ENCODE results near the gene CXCR6. TPM values are rescaled to one million over a fixed set of nuclear protein-coding genes. Genes with fewer than 3 reads are reported as not detected.

The CXCR6 gene
- polyA plus RNA-seq, 1 of the 3 experiments (the other 2 are of a cell fraction): not detected

- CTCF ChIA-PET: interaction anchor here (1.0 to 13.6 kb wide), 16 partner anchors 11 to 284 kb away, joined by 3 to 280 read pairs (median 8); no protein-coding TSS in a partner anchor
Observed at GRCh38 chr3:45940004-45940780, 3.1 kb upstream of the CXCR6 start.

GRCh38 chr3:45940781-45941365, 2.4 kb upstream of the CXCR6 start:
- 90% methylated on average over 6 of the region's 6 CpGs for WGBS (ENCODE audit: low lambda C conversion rate)
- H3K79me2 ChIP-seq (ENCODE audit: insufficient read depth): no peaks in the 10 kb centered on the region
- H3K27ac ChIP-seq (ENCODE audit: low read depth in 2 of 2, low read length in 1 of 2): no peak overlapping the region
- H3K27me3 ChIP-seq (ENCODE audit: insufficient read depth): no peaks in the 10 kb centered on the region
- no peak overlapping the region for H3K4me3 ChIP-seq (ENCODE audit: low read depth in 2 of 2, low read length in 1 of 2)
- no peak for DNase-seq
- no peak overlapping the region for H2AFZ ChIP-seq (ENCODE audit: low read depth)
- no peak overlapping the region for H3K9ac ChIP-seq
- H3K36me3 ChIP-seq (replicated peaks in 1 of 2; ENCODE audit: control insufficient read depth in 1 of 2, insufficient read depth in 2 of 2, low read length in 1 of 2): peaks cover 4 to 19% of the 10 kb centered on the region in 2 experiments
- CTCF ChIA-PET: interaction anchor here (1.0 to 13.6 kb wide), 6 partner anchors 10 to 173 kb away, joined by 3 to 280 read pairs (median 16); no protein-coding TSS in a partner anchor
- POLR2A ChIA-PET: no interaction called here
- H3F3A ChIP-seq (replicated peaks; ENCODE audit: insufficient read depth): no peaks in the 10 kb centered on the region
- peaks cover 0 to 18% of the 10 kb centered on the region in 2 experiments; a peak in 1 of 4 replicates for H3K4me1 ChIP-seq (ENCODE audit: control insufficient read depth in 1 of 2, insufficient read depth in 2 of 2, low read depth in 1 of 2, low read length in 1 of 2)
- no peak overlapping the region for H3K4me2 ChIP-seq
- H4K20me1 ChIP-seq (ENCODE audit: insufficient read depth): no peaks in the 10 kb centered on the region
- no peaks in the 10 kb centered on the region for H3K9me3 ChIP-seq
- TF ChIP-seq CHD2 (IDR thresholded peaks at IDR 0.05; ENCODE audit: low read length, partially characterized antibody) (no peak), FOSL2 (IDR thresholded peaks at IDR 0.05; ENCODE audit: borderline replicate concordance, low read depth) (no peak), FOXJ3 (CRISPR knock-in tag; IDR thresholded peaks at IDR 0.05) (no peak), IRF3 (IDR thresholded peaks at IDR 0.05; ENCODE audit: low read depth, low read length) (no peak), POLR2AphosphoS5 (IDR thresholded peaks at IDR 0.05; ENCODE audit: low read depth, low read length) (no peak), ELF1 (IDR thresholded peaks at IDR 0.05) (no peak), RXRA (IDR thresholded peaks at IDR 0.05; ENCODE audit: borderline replicate concordance, low read depth) (no peak), TEAD4 (IDR thresholded peaks at IDR 0.05; ENCODE audit: borderline replicate concordance, insufficient read depth) (no peak), GATA2 (CRISPR knock-in tag; IDR thresholded peaks at IDR 0.05) (no peak), RFX5 (IDR thresholded peaks at IDR 0.05; ENCODE audit: low read length) (no peak), SIN3A (IDR thresholded peaks at IDR 0.05; ENCODE audit: borderline replicate concordance, low read depth, low read length) (no peak), TCF12 (IDR thresholded peaks at IDR 0.05) (no peak), YY1 (IDR thresholded peaks at IDR 0.05; ENCODE audit: low read depth) (no peak), REST (IDR thresholded peaks at IDR 0.05; ENCODE audit: low read depth, low read length) (no peak), EP300 (IDR thresholded peaks at IDR 0.05; ENCODE audit: borderline replicate concordance in 1 of 2, low read depth in 1 of 2, low read length in 1 of 2) (no peak), MXI1 (IDR thresholded peaks at IDR 0.05; ENCODE audit: low read depth, low read length) (no peak)
- TF ChIP-seq, protein P1, sequence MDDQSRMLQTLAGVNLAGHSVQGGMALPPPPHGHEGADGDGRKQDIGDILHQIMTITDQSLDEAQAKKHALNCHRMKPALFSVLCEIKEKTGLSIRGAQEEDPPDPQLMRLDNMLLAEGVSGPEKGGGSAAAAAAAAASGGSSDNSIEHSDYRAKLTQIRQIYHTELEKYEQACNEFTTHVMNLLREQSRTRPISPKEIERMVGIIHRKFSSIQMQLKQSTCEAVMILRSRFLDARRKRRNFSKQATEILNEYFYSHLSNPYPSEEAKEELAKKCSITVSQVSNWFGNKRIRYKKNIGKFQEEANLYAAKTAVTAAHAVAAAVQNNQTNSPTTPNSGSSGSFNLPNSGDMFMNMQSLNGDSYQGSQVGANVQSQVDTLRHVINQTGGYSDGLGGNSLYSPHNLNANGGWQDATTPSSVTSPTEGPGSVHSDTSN (IDR thresholded peaks at IDR 0.05): no peak
- H3K9me2 ChIP-seq: no peaks in the 10 kb centered on the region

More at GRCh38 chr3:45940004-45940780, 3.1 kb upstream of the CXCR6 start:
- POLR2A ChIA-PET: interaction anchor here (1.6 kb wide), 1 partner anchor 10 kb away, joined by 7 read pairs; no protein-coding TSS in a partner anchor
- Histone ChIP-seq H3K27ac (ENCODE audit: low read depth in 2 of 2, low read length in 1 of 2) (no peak overlapping the region), H3K27me3 (ENCODE audit: insufficient read depth) (no peaks in the 10 kb centered on the region), H3K79me2 (ENCODE audit: insufficient read depth) (no peaks in the 10 kb centered on the region), H3K9me2 (no peaks in the 10 kb centered on the region), H3K4me2 (no peak overlapping the region), H3K4me1 (ENCODE audit: control insufficient read depth in 1 of 2, insufficient read depth in 2 of 2, low read depth in 1 of 2, low read length in 1 of 2) (peaks cover 0 to 18% of the 10 kb centered on the region in 2 experiments; a peak in 1 of 4 replicates), H3K9ac (no peak overlapping the region), H3F3A (replicated peaks; ENCODE audit: insufficient read depth) (no peaks in the 10 kb centered on the region), H4K20me1 (ENCODE audit: insufficient read depth) (no peaks in the 10 kb centered on the region), H3K36me3 (replicated peaks in 1 of 2; ENCODE audit: control insufficient read depth in 1 of 2, insufficient read depth in 2 of 2, low read length in 1 of 2) (peaks cover 7 to 22% of the 10 kb centered on the region in 2 experiments), H3K9me3 (no peaks in the 10 kb centered on the region), H2AFZ (ENCODE audit: low read depth) (no peak overlapping the region), H3K4me3 (ENCODE audit: low read depth in 2 of 2, low read length in 1 of 2) (no peak overlapping the region)
- TF ChIP-seq RFX5 (IDR thresholded peaks at IDR 0.05; ENCODE audit: low read length) (no peak), ELF1 (IDR thresholded peaks at IDR 0.05) (no peak), POLR2AphosphoS5 (IDR thresholded peaks at IDR 0.05; ENCODE audit: low read depth, low read length) (no peak)
- no peak for DNase-seq
- 88% methylated on average over 7 of the region's 7 CpGs for WGBS (ENCODE audit: low lambda C conversion rate)

Data from SK-N-SH (cell line).